HL-60/S4 (cell line): Measurements from ENCODE around the gene RPAP3.

Source experiments
- in situ Hi-C: fragments of 300-500 bp; cut with MboI; formaldehyde crosslinking; loops from 2 replicates; pipeline ENCODE4 v1.14.3; 2022; ENCODE audit warnings: low sequenced_read_pairs

Gene RPAP3

GRCh38 chr12:47722136-47722834 is 16.5 kb upstream of the RPAP3 start:
- in situ Hi-C loops = no loop called here

GRCh38 chr12:47721431-47721973 is 15.7 kb upstream of the RPAP3 start:
- in situ Hi-C loops = no loop called here

GRCh38 chr12:47718531-47718930 is 12.7 kb upstream of the RPAP3 start:
- in situ Hi-C loops = loop anchor here (5.0 kb wide), 1 partner anchor 119 kb away; no protein-coding TSS in a partner anchor

GRCh38 chr12:47717443-47718193 is 11.8 kb upstream of the RPAP3 start:
- in situ Hi-C loops = loop anchor here (5.0 kb wide), 1 partner anchor 120 kb away; no protein-coding TSS in a partner anchor

GRCh38 chr12:47717046-47717442 is 11.2 kb upstream of the RPAP3 start:
- in situ Hi-C loops = loop anchor here (5.0 kb wide), 1 partner anchor 120 kb away; no protein-coding TSS in a partner anchor

GRCh38 chr12:47715877-47716548 is 10.2 kb upstream of the RPAP3 start:
- in situ Hi-C loops = loop anchor here (5.0 kb wide), 1 partner anchor 121 kb away; no protein-coding TSS in a partner anchor

- in situ Hi-C loops = loop anchor here (5.0 kb wide), 1 partner anchor 122 kb away; no protein-coding TSS in a partner anchor
These were observed 9.6 kb upstream of the RPAP3 start for GRCh38 chr12:47715393-47715876.

- in situ Hi-C loops = loop anchor here (5.0 kb wide), 2 partner anchors 62 to 122 kb away; no protein-coding TSS in a partner anchor
These were observed 9.1 kb upstream of the RPAP3 start for GRCh38 chr12:47714826-47715386.

GRCh38 chr12:47712171-47712570 is 6.3 kb upstream of the RPAP3 start:
- in situ Hi-C loops = loop anchor here (5.0 kb wide), 1 partner anchor 65 kb away; no protein-coding TSS in a partner anchor

GRCh38 chr12:47711448-47711847 is 5.6 kb upstream of the RPAP3 start:
- in situ Hi-C loops = loop anchor here (5.0 kb wide), 1 partner anchor 66 kb away; no protein-coding TSS in a partner anchor

GRCh38 chr12:47710278-47710677 is 4.4 kb upstream of the RPAP3 start:
- in situ Hi-C loops = loop anchor here (5.0 kb wide), 1 partner anchor 67 kb away; no protein-coding TSS in a partner anchor

- in situ Hi-C loops = loop anchor here (5.0 kb wide), 1 partner anchor 68 kb away; no protein-coding TSS in a partner anchor
These were observed 3.8 kb upstream of the RPAP3 start for GRCh38 chr12:47709671-47710070.

GRCh38 chr12:47709237-47709636 is 3.4 kb upstream of the RPAP3 start:
- in situ Hi-C loops = no loop called here

- in situ Hi-C loops = no loop called here
These were observed 2.2 kb upstream of the RPAP3 start for GRCh38 chr12:47707905-47708543.

GRCh38 chr12:47707355-47707754 is 1.5 kb upstream of the RPAP3 start:
- in situ Hi-C loops = no loop called here

- in situ Hi-C loops = no loop called here
These were observed 633 bp downstream of the RPAP3 start for GRCh38 chr12:47705229-47705565.

GRCh38 chr12:47704719-47705118 is 1.1 kb downstream of the RPAP3 start:
- in situ Hi-C loops = no loop called here

GRCh38 chr12:47700263-47700662 is 5.6 kb downstream of the RPAP3 start:
- in situ Hi-C loops = no loop called here

- in situ Hi-C loops = no loop called here
These were observed 7.2 kb downstream of the RPAP3 start for GRCh38 chr12:47698631-47699030.

- in situ Hi-C loops = no loop called here
These were observed 7.8 kb downstream of the RPAP3 start for GRCh38 chr12:47698055-47698454.
